Measurements from ENCODE around the gene GARIN5A.

GRCh38 chr19:50516964-50517703, 40.5 kb upstream of the GARIN5A start:
- TF ChIP-seq CTCF (IDR thresholded peaks at IDR 0.05): no peak
- TF ChIP-seq POLR2A (IDR thresholded peaks at IDR 0.05): no peak

Data from heart left ventricle (tissue), 13 donors.